Ovary (tissue), 9 donors: ENCODE results near the gene PARD3. TPM values are rescaled to one million over a fixed set of nuclear protein-coding genes. Genes with fewer than 3 reads are reported as not detected.

Experiments used
- DNase-seq, 5 donors: peaks; one replicate each; pipeline ENCODE4 v3.0.0-alpha.2; 2019 to 2020
- H3K27ac ChIP-seq, 2 donors: fragments of 200-600 bp; one replicate each; pipeline versions ENCODE4 v1.5.1 to v1.8.0; 2019 to 2022
- H3K27me3 ChIP-seq: fragments of 200-600 bp; one replicate; pipeline ENCODE4 v1.8.0; 2022
- H3K36me3 ChIP-seq: fragments of 200-600 bp; sonication (generic); one replicate; pipeline ENCODE4 v1.5.1; 2019
- H3K4me1 ChIP-seq: one replicate; pipeline ENCODE4 v1.8.1; 2013; ENCODE audit warnings: mild to moderate bottlenecking, moderate library complexity; ENCODE audit not compliant: insufficient read depth
- H3K4me3 ChIP-seq: fragments of 200-600 bp; sonication (generic); one replicate; pipeline ENCODE4 v1.5.1; 2017
- H3K9me3 ChIP-seq, 2 donors: fragments of 200-600 bp in 1 of 2; sonication (generic) in 1 of 2; one replicate each; pipeline versions ENCODE4 v1.5.1 to v1.8.1; 2013 to 2019; ENCODE audit warnings: mild to moderate bottlenecking in 1 of 2, moderate library complexity in 1 of 2
- EP300 ChIP-seq: sonication (generic); formaldehyde crosslinking; IDR thresholded peaks from one replicate; pipeline ENCODE4 v1.6.1; 2017; ENCODE audit warnings: antibody characterized with exemption
- POLR2A ChIP-seq: fragments of 450-650 bp; IDR thresholded peaks from one replicate; pipeline ENCODE4 v1.6.1; 2017; ENCODE audit warnings: antibody characterized with exemption, mild to moderate bottlenecking, moderate library complexity
- WGBS, 3 donors: extraction: QIAGEN DNeasy Blood & Tissue Kit in 1 of 3; methylation state at CpG; one replicate each; pipeline versions ENCODE4 v1.1.5 to v1.1.7; 2013 to 2017; 5-methylcytosine and 5-hydroxymethylcytosine counted together
- intact Hi-C, 4 donors: fragments of 100-400 bp; cut with DNase I; formaldehyde crosslinking; loops; one replicate each; pipeline versions ENCODE4 v1.11.0 to v1.15.1; 2022 to 2023
- polyA plus RNA-seq, 2 donors: library from polyadenylated mRNA; stranded (reverse); fragments of 200-250 nt in 1 of 2; fragments of 350-450 nt in 1 of 2; fragmentation: Illumina TruSeq in 1 of 2; extraction: RNeasy Lipid Tissue Mini Kit (QIAGEN cat#74804) in 1 of 2; gene quantifications; one replicate each; pipeline ENCODE4 v1.2.3, GENCODE V29; 2013 to 2014
- total RNA-seq, 7 donors: library from RNA; depleted of rRNA in 2 of 7; stranded (reverse); fragments of >200 nt in 2 of 7; fragmentation: NEBNext Ultra II Directional in 3 of 7; extraction: Animal tissue kit (Norgen Biotek cat#: 25700) in 3 of 7; gene quantifications; one replicate each; pipeline versions ENCODE4 v1.1.0 to v1.2.4, GENCODE V29; 2016 to 2023
- TF ChIP-seq, protein P1 (sequence below), 3 donors: fragments of 450-650 bp in 2 of 3; fragments of 200-600 bp in 1 of 3; IDR thresholded peaks; one replicate each; pipeline versions ENCODE4 v1.5.1 to v1.8.0; 2016 to 2022; ENCODE audit warnings: antibody characterized with exemption in 3 of 3, mild to moderate bottlenecking in 1 of 3
- donor health status: DM: no; HTN: no; CAD: no; lungs with moderate emphysema.
- donor health status: DM: no; HTN: no; CAD: no.
- donor health status: Bipolar disorder and iron deficiency.
- donor health status: DM: yes; HTN: yes; CAD: no.
- donor health status: DM: no; HTN: no; CAD: no.
- donor health status: DM: yes; HTN: yes; CAD: no.

PARD3 gene
- total and polyA plus RNA-seq, 9 donors, result 31.8 to 92.3 (median 67.1) TPM

GRCh38 chr10:34670081-34670480 lies 145.0 kb downstream of the PARD3 start:
- 92 to 94% (median 94%) methylated on average over 13 of the region's 13 CpGs for WGBS, 3 donors
- Histone ChIP-seq H3K36me3 (no peaks in the 10 kb centered on the region), H3K4me3 (no peak overlapping the region), H3K4me1 (peaks cover 1% of the 10 kb centered on the region), H3K27ac (no peak overlapping the region), H3K27me3 (no peaks in the 10 kb centered on the region), H3K9me3 (no peaks in the 10 kb centered on the region)
- intact Hi-C loops, result loop anchor here in 3 of 4 donors (10.0 kb wide), 2 partner anchors 145 to 345 kb away; partner anchors contain the start of gene PARD3 (in 2 of the 3)
- TF ChIP-seq POLR2A (no peak), EP300 (no peak)
- TF ChIP-seq, protein P1, sequence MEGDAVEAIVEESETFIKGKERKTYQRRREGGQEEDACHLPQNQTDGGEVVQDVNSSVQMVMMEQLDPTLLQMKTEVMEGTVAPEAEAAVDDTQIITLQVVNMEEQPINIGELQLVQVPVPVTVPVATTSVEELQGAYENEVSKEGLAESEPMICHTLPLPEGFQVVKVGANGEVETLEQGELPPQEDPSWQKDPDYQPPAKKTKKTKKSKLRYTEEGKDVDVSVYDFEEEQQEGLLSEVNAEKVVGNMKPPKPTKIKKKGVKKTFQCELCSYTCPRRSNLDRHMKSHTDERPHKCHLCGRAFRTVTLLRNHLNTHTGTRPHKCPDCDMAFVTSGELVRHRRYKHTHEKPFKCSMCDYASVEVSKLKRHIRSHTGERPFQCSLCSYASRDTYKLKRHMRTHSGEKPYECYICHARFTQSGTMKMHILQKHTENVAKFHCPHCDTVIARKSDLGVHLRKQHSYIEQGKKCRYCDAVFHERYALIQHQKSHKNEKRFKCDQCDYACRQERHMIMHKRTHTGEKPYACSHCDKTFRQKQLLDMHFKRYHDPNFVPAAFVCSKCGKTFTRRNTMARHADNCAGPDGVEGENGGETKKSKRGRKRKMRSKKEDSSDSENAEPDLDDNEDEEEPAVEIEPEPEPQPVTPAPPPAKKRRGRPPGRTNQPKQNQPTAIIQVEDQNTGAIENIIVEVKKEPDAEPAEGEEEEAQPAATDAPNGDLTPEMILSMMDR (IDR thresholded peaks at IDR 0.05), result no peak
- no peak for DNase-seq

GRCh38 chr10:34669079-34669478 lies 146.0 kb downstream of the PARD3 start:
- Histone ChIP-seq H3K27ac (no peak overlapping the region), H3K27me3 (no peaks in the 10 kb centered on the region), H3K4me1 (peaks cover 1% of the 10 kb centered on the region), H3K9me3 (no peaks in the 10 kb centered on the region), H3K4me3 (no peak overlapping the region), H3K36me3 (no peaks in the 10 kb centered on the region)
- TF ChIP-seq, protein P1 (IDR thresholded peaks at IDR 0.05), result no peak
- TF ChIP-seq POLR2A (no peak), EP300 (no peak)
- intact Hi-C loops, result loop anchor here (10.0 kb wide), 5 partner anchors 46 to 366 kb away; partner anchors contain the start of gene PARD3 (in 2 of the 4)
- 88 to 96% (median 94%) methylated on average over 3 of the region's 3 CpGs for WGBS, 3 donors
- DNase-seq, result no peak

DNA sequence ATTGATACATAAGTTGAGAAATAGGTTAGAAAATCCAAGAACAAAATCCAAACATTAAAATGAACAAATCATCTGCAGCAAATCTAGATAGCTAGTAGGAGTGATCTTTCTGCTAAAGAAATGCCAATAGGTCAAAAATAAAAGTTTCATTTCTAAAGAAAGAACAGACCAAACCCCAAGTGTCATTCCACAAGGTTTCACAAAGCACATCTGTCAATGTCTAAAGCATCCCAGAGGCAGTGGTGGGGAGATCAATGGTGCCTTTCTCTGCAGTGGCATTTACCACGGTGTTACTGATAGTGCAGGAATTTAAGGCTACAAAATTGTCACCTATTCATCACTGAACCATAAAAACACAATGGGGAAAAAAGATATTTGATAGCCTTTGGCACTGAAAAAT lies 147.9 kb downstream of the PARD3 start:
- TF ChIP-seq EP300 (no peak), POLR2A (no peak)
- TF ChIP-seq, protein P1 (IDR thresholded peaks at IDR 0.05), result no peak
- no peaks in the 10 kb centered on the region for H3K27me3 ChIP-seq
- no peaks in the 10 kb centered on the region for H3K36me3 ChIP-seq
- H3K4me3 ChIP-seq, result no peak overlapping the region
- peaks cover 1% of the 10 kb centered on the region for H3K4me1 ChIP-seq
- WGBS, 3 donors, result 40 to 55% (median 43%) methylated on average over 1 of the region's 1 CpG
- H3K9me3 ChIP-seq, result no peaks in the 10 kb centered on the region
- intact Hi-C loops, result loop anchor here (10.0 kb wide), 5 partner anchors 48 to 368 kb away; partner anchors contain the start of gene PARD3 (in 2 of the 4)
- DNase-seq, result no peak
- H3K27ac ChIP-seq, result no peak overlapping the region

- Histone ChIP-seq H3K4me3 (no peak overlapping the region), H3K4me1 (no peaks in the 10 kb centered on the region), H3K36me3 (no peaks in the 10 kb centered on the region), H3K27ac (no peak overlapping the region), H3K27me3 (no peaks in the 10 kb centered on the region), H3K9me3 (no peaks in the 10 kb centered on the region)
- 23 to 29% (median 27%) methylated on average over 6 of the region's 6 CpGs for WGBS, 3 donors
- DNase-seq, result peak in 4 of 5 donors; percentile 45 to 68 (median 49)
- TF ChIP-seq, protein P1 (IDR thresholded peaks at IDR 0.05), result peak; percentile 47 to 73 (median 73)
- TF ChIP-seq POLR2A, result no peak
- intact Hi-C loops, result loop anchor here (10.0 kb wide), 5 partner anchors 49 to 369 kb away; partner anchors contain the start of gene PARD3 (in 2 of the 4)
Observed at GRCh38 chr10:34666008-34666704, 148.9 kb downstream of the PARD3 start.
